ENCODE data around the gene FOSL2. TPM values are rescaled to one million over a fixed set of nuclear protein-coding genes. Genes with fewer than 3 reads are reported as not detected.

The FOSL2 gene
- total RNA-seq, 1 experiment from 2014 or later = 12.2 TPM

- Histone ChIP-seq H3K36me3 (ENCODE audit: insufficient read depth, low read length, poor library complexity, severe bottlenecking) (no peaks in the 10 kb centered on the region), H3K27ac (ENCODE audit: low read depth, low read length, poor library complexity, severe bottlenecking) (peak overlapping the region; percentile 89), H3K4me3 (ENCODE audit: low read depth, low read length, poor library complexity, severe bottlenecking) (peak overlapping the region; percentile 74), H3K27me3 (replicated peaks; ENCODE audit: insufficient read depth, low read depth, low read length, poor library complexity) (no peaks in the 10 kb centered on the region), H3K4me1 (ENCODE audit: insufficient read depth, low read length, poor library complexity, severe bottlenecking) (peaks cover 23% of the 10 kb centered on the region), H3K9me3 (ENCODE audit: low read depth, low read length, poor library complexity, severe bottlenecking) (no peaks in the 10 kb centered on the region)
- TF ChIP-seq CTCF (conservative IDR thresholded peaks at IDR 0.05; ENCODE audit: low read depth, low read length) (no peak), EZH2 (IDR thresholded peaks at IDR 0.05; ENCODE audit: borderline replicate concordance, low read depth, low read length, poor library complexity, severe bottlenecking) (no peak)
- intact Hi-C loops (cut with micrococcal nuclease; ENCODE audit: unreplicated experiment) = loop anchor here (5.0 to 10.0 kb wide), 4 partner anchors 116 to 691 kb away; partner anchors contain the start of genes BABAM2 and RBKS
- peak; percentile 64 for DNase-seq (ENCODE audit: low spot score)
- POLR2A ChIA-PET (ENCODE audit: low non-redundant PET) = no interaction called here
- CTCF ChIA-PET = no interaction called here
- BruUV-seq (replicated peaks) = no TSS peak
Observed at GRCh38 chr2:28393114-28393836, 617 bp downstream of the FOSL2 start.

GRCh38 chr2:28394331-28394877, 1.7 kb downstream of the FOSL2 start:
- no peaks in the 10 kb centered on the region for H3K9me3 ChIP-seq (ENCODE audit: low read depth, low read length, poor library complexity, severe bottlenecking)
- POLR2A ChIA-PET (ENCODE audit: low non-redundant PET) = no interaction called here
- no TSS peak for BruUV-seq (replicated peaks)
- H3K4me3 ChIP-seq (ENCODE audit: low read depth, low read length, poor library complexity, severe bottlenecking) = peak overlapping the region; percentile 74
- no peak overlapping the region for H3K27ac ChIP-seq (ENCODE audit: low read depth, low read length, poor library complexity, severe bottlenecking)
- DNase-seq (ENCODE audit: low spot score) = no peak
- H3K36me3 ChIP-seq (ENCODE audit: insufficient read depth, low read length, poor library complexity, severe bottlenecking) = no peaks in the 10 kb centered on the region
- CTCF ChIA-PET = no interaction called here
- no peaks in the 10 kb centered on the region for H3K27me3 ChIP-seq (replicated peaks; ENCODE audit: insufficient read depth, low read depth, low read length, poor library complexity)
- TF ChIP-seq EZH2 (IDR thresholded peaks at IDR 0.05; ENCODE audit: borderline replicate concordance, low read depth, low read length, poor library complexity, severe bottlenecking) (no peak), CTCF (conservative IDR thresholded peaks at IDR 0.05; ENCODE audit: low read depth, low read length) (no peak)
- peaks cover 23% of the 10 kb centered on the region for H3K4me1 ChIP-seq (ENCODE audit: insufficient read depth, low read length, poor library complexity, severe bottlenecking)
- intact Hi-C loops (cut with micrococcal nuclease; ENCODE audit: unreplicated experiment) = loop anchor here (5.0 to 10.0 kb wide), 4 partner anchors 117 to 692 kb away; partner anchors contain the start of genes BABAM2 and RBKS

- no TSS peak for BruUV-seq (replicated peaks)
- H3K4me1 ChIP-seq (ENCODE audit: insufficient read depth, low read length, poor library complexity, severe bottlenecking) = peaks cover 23% of the 10 kb centered on the region
- ChIA-PET POLR2A (ENCODE audit: low non-redundant PET) (no interaction called here), CTCF (no interaction called here)
- TF ChIP-seq EZH2 (IDR thresholded peaks at IDR 0.05; ENCODE audit: borderline replicate concordance, low read depth, low read length, poor library complexity, severe bottlenecking) = no peak
- no peaks in the 10 kb centered on the region for H3K36me3 ChIP-seq (ENCODE audit: insufficient read depth, low read length, poor library complexity, severe bottlenecking)
- H3K27ac ChIP-seq (ENCODE audit: low read depth, low read length, poor library complexity, severe bottlenecking) = peak overlapping the region; percentile 17
- intact Hi-C loops (cut with micrococcal nuclease; ENCODE audit: unreplicated experiment) = loop anchor here (5.0 to 10.0 kb wide), 4 partner anchors 118 to 693 kb away; partner anchors contain the start of genes BABAM2 and RBKS
- no peaks in the 10 kb centered on the region for H3K27me3 ChIP-seq (replicated peaks; ENCODE audit: insufficient read depth, low read depth, low read length, poor library complexity)
- peak overlapping the region; percentile 74 for H3K4me3 ChIP-seq (ENCODE audit: low read depth, low read length, poor library complexity, severe bottlenecking)
- DNase-seq (ENCODE audit: low spot score) = no peak
- no peaks in the 10 kb centered on the region for H3K9me3 ChIP-seq (ENCODE audit: low read depth, low read length, poor library complexity, severe bottlenecking)
Observed at GRCh38 chr2:28394997-28395333, 2.3 kb downstream of the FOSL2 start.

Data from A673 (cell line).